Neuronal stem cell (in vitro differentiated cells): Measurements from ENCODE around the gene GADD45G.

Source experiments
- DNase-seq: peaks from one replicate; pipeline ENCODE4 v3.0.0-alpha.2; 2013; ENCODE audit warnings: low spot score
- H2AFZ ChIP-seq: one replicate; pipeline ENCODE4 v1.6.1; 2013; ENCODE audit warnings: mild to moderate bottlenecking, low read length, inconsistent platforms
- H2AK5ac ChIP-seq: 2 replicates; pipeline ENCODE4 v1.6.1; 2013; ENCODE audit warnings: low read depth, mild to moderate bottlenecking, inconsistent platforms, low read length, moderate library complexity, mixed read lengths
- H2BK120ac ChIP-seq: 2 replicates; pipeline ENCODE4 v1.6.1; 2013; ENCODE audit warnings: low read depth, mild to moderate bottlenecking, inconsistent platforms, low read length, moderate library complexity, mixed read lengths
- H2BK12ac ChIP-seq: one replicate; pipeline ENCODE4 v1.6.1; 2013; ENCODE audit warnings: low read length, inconsistent platforms
- H2BK15ac ChIP-seq: 2 replicates; pipeline ENCODE4 v1.6.1; 2013; ENCODE audit warnings: mild to moderate bottlenecking, low read length, inconsistent platforms, mixed read lengths
- H2BK5ac ChIP-seq: one replicate; pipeline ENCODE4 v1.6.1; 2013; ENCODE audit warnings: inconsistent platforms, mild to moderate bottlenecking, low read length, moderate library complexity
- H3K14ac ChIP-seq: one replicate; pipeline ENCODE4 v1.6.1; 2013; ENCODE audit warnings: low read length, inconsistent platforms
- H3K18ac ChIP-seq: 2 replicates; pipeline ENCODE4 v1.6.1; 2013; ENCODE audit warnings: low read length, inconsistent platforms
- H3K23ac ChIP-seq: 2 replicates; pipeline ENCODE4 v1.6.1; 2013; ENCODE audit warnings: low read depth, mild to moderate bottlenecking, mixed read lengths, low read length, inconsistent platforms; ENCODE audit not compliant: poor library complexity
- H3K27ac ChIP-seq: replicated peaks from 3 replicates; pipeline ENCODE4 v1.5.1; 2013; ENCODE audit warnings: low read length, inconsistent platforms
- H3K27me3 ChIP-seq, 3 experiments: 2 replicates each; pipeline ENCODE4 v1.6.1; 2013; ENCODE audit warnings: low read length in 3 of 3, mild to moderate bottlenecking in 2 of 3, inconsistent platforms in 1 of 3, low read depth in 1 of 3, mixed read lengths in 1 of 3, moderate library complexity in 1 of 3; ENCODE audit not compliant: control insufficient read depth in 3 of 3, insufficient read depth in 3 of 3
- H3K36me3 ChIP-seq, 2 donors: replicated peaks in 1 of 2; 2 replicates each; pipeline ENCODE4 v1.6.1; 2013; ENCODE audit warnings: low read length in 2 of 2; ENCODE audit not compliant: control insufficient read depth in 2 of 2, insufficient read depth in 2 of 2
- H3K4ac ChIP-seq: 2 replicates; pipeline ENCODE4 v1.6.1; 2013; ENCODE audit warnings: inconsistent platforms, mild to moderate bottlenecking, low read length, moderate library complexity
- H3K4me1 ChIP-seq, 2 donors: 1 replicate in 1 of 2; 2 replicates in 1 of 2; pipeline ENCODE4 v1.6.1; 2013; ENCODE audit warnings: low read length in 2 of 2, low read depth in 1 of 2; ENCODE audit not compliant: control insufficient read depth in 2 of 2, insufficient read depth in 1 of 2
- H3K4me2 ChIP-seq: one replicate; pipeline ENCODE4 v1.6.1; 2013; ENCODE audit warnings: mild to moderate bottlenecking, low read length, inconsistent platforms; ENCODE audit not compliant: insufficient read depth, poor library complexity, severe bottlenecking
- H3K4me3 ChIP-seq, 2 donors: 2 replicates each; pipeline ENCODE4 v1.5.1; 2013; ENCODE audit warnings: low read length in 2 of 2, mild to moderate bottlenecking in 2 of 2, inconsistent platforms in 1 of 2, moderate library complexity in 1 of 2
- H3K79me1 ChIP-seq: one replicate; pipeline ENCODE4 v1.6.1; 2013; ENCODE audit warnings: low read depth, mild to moderate bottlenecking, inconsistent platforms, low read length, moderate library complexity
- H3K9ac ChIP-seq: one replicate; pipeline ENCODE4 v1.6.1; 2013; ENCODE audit warnings: mild to moderate bottlenecking, low read depth, low read length, inconsistent platforms; ENCODE audit not compliant: poor library complexity
- H3K9me3 ChIP-seq, 2 donors: replicated peaks in 1 of 2; 2 replicates each; pipeline versions ENCODE3 to v1.6.1; 2013; ENCODE audit warnings: low read length in 2 of 2, mild to moderate bottlenecking in 2 of 2, inconsistent platforms in 1 of 2, low read depth in 1 of 2, mixed read lengths in 1 of 2, moderate library complexity in 1 of 2; ENCODE audit not compliant: control insufficient read depth in 2 of 2, insufficient read depth in 1 of 2
- H4K8ac ChIP-seq: one replicate; pipeline ENCODE4 v1.6.1; 2013; ENCODE audit warnings: low read depth, mild to moderate bottlenecking, inconsistent platforms, low read length, moderate library complexity
- H4K91ac ChIP-seq: one replicate; pipeline ENCODE4 v1.6.1; 2013; ENCODE audit warnings: low read length, low read depth, mild to moderate bottlenecking, inconsistent platforms; ENCODE audit not compliant: poor library complexity
- WGBS, 2 donors: extraction: QIAGEN DNeasy Blood & Tissue Kit; methylation state at CpG; one replicate each; pipeline ENCODE4 v1.1.7; 2013; ENCODE audit warnings: missing lambda C conversion rate in 2 of 2, mixed read lengths in 1 of 2; ENCODE audit not compliant: insufficient read length in 2 of 2, insufficient replicate concordance in 1 of 2; ENCODE audit errors: extremely low coverage in 2 of 2; 5-methylcytosine and 5-hydroxymethylcytosine counted together

GADD45G gene

DNA sequence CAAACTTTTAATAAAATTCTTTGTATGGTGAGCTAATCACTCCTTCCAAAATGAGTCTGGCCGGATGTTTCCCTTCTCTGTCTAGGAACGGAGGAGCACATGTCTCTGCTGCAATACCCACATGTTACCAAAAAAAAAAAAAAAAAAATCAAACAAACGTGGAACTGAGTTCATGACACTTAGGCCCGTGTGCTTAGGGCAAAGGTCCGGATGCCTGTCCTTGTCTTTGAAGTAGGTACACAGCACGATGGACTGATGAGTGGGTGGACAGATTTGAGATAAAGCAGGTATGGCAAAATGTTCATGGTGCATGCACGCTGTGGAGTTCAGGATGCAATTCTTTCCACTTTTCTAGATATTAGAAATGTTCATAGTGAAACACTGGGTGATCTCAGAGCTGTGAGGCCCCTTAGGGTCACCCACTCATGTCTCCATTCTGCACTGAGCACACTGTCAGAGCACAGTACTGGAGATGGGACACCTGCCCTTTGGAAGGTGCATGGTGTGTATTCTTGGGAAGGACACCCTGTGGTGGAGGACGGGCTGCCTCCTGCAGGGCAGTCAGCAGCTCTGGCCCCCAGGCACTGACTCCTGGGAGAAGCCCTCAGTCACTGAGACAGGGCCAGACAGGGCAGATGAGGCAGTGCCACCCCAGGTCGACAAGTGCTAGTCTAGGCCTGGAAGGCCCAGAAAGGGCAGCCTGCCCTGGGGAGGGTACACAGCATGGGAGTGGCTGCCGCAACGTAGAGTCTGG is 43.6 kb downstream of the GADD45G start:
- no peak for DNase-seq

DNA sequence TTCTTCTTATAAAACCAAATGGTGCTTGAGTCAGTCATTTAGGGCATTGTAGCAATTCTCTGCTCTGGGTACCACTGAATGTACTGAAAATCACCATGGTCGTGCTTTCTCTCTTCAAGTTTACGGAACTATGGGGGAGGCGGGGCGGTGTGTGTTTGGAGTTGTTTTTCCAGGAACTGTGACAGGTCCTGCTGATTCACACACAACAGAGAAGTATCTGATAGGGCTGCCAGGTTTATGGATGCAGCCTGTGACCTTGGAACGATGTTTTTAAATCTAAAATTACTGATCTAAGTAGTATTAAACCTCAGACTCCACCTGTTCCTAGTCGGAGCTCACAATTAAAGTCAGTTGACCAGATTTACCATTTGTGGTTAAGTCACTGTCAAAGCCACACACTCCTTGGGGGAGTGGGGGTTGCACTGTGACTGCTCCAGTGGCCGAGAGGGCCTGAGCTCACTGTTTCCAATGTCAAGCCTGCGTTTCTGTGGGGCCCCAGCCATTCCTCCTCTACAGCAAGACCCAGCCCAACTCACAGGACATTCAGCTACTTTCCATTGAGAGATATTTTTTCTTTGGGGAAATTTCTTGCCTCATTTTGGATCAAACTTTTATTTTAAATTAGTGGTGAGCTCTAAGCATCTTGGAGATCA is 44.4 kb downstream of the GADD45G start:
- H2BK15ac ChIP-seq: no peak overlapping the region
- peaks cover 0 to 2% of the 10 kb centered on the region in 2 donors for H3K4me1 ChIP-seq
- no peak overlapping the region for H3K9ac ChIP-seq
- H2BK120ac ChIP-seq: no peak overlapping the region
- H3K23ac ChIP-seq: no peak overlapping the region
- no peak overlapping the region for H2BK12ac ChIP-seq
- no peak overlapping the region for H4K8ac ChIP-seq
- no peak overlapping the region for H3K4ac ChIP-seq
- no peak overlapping the region for H2BK5ac ChIP-seq
- no peaks in the 10 kb centered on the region for H3K9me3 ChIP-seq
- H2AK5ac ChIP-seq: no peak overlapping the region
- WGBS, 2 donors: no CpG with 5 or more reads among the region's 8 CpGs
- H3K27me3 ChIP-seq: peaks cover 0 to 39% (median 0%) of the 10 kb centered on the region in 3 experiments
- H3K4me2 ChIP-seq: no peak overlapping the region
- H3K27ac ChIP-seq: no peak overlapping the region
- no peaks in the 10 kb centered on the region for H3K79me1 ChIP-seq
- H2AFZ ChIP-seq: no peak overlapping the region
- H3K36me3 ChIP-seq: no peaks in the 10 kb centered on the region
- no peak overlapping the region for H4K91ac ChIP-seq
- H3K14ac ChIP-seq: no peak overlapping the region
- DNase-seq: no peak
- H3K4me3 ChIP-seq: no peak overlapping the region
- no peak overlapping the region for H3K18ac ChIP-seq

More for the DNA sequence above, 43.6 kb downstream of the GADD45G start:
- Histone ChIP-seq H3K18ac (no peak overlapping the region), H3K27ac (no peak overlapping the region), H3K36me3 (no peaks in the 10 kb centered on the region), H3K4ac (no peak overlapping the region), H3K14ac (no peak overlapping the region), H3K4me3 (peak overlapping the region in 1 of 2 donors; percentile 35), H3K79me1 (no peaks in the 10 kb centered on the region), H4K91ac (no peak overlapping the region), H2AK5ac (no peak overlapping the region), H3K9me3 (no peaks in the 10 kb centered on the region), H4K8ac (no peak overlapping the region), H2BK12ac (no peak overlapping the region), H2BK5ac (no peak overlapping the region), H3K4me2 (no peak overlapping the region), H3K4me1 (no peaks in the 10 kb centered on the region), H2BK120ac (no peak overlapping the region), H2BK15ac (no peak overlapping the region), H3K23ac (no peak overlapping the region), H3K9ac (no peak overlapping the region), H2AFZ (no peak overlapping the region), H3K27me3 (peaks cover 0 to 42% (median 0%) of the 10 kb centered on the region in 3 experiments)
- WGBS, 2 donors: no CpG with 5 or more reads among the region's 11 CpGs

DNA sequence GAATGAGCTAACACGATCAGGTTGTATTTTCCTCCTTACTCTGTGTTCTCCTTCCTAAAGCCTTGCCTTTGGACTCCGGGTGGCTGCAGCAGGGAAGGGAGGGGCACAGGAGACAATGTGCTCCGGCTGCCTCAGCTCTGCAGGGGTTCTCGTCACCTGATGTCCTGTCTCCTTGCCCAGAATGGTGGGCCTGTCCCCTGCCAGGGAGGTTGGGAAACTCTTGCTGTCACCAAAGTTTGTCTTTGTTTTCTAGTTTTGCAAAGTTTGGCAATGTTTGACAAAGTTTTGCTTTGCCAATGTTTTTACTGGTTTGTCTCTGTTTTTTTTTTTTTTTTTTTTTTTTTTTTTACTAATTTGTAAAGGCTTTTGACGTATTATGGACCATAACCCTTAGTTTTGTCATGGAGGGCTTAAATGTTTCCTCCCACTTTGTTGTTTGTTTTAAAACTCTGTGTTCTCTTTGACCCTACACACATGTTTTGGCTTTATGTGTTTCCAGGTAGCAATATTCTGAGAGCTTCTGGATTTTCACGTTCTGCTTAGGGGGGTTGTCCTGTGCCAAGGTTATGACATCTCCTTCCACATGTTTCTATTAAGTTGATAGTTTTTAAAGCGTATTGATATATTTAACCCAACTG is 49.3 kb downstream of the GADD45G start:
- peaks cover 0 to 37% (median 0%) of the 10 kb centered on the region in 3 experiments for H3K27me3 ChIP-seq
- H2BK12ac ChIP-seq: no peak overlapping the region
- H3K4me2 ChIP-seq: no peak overlapping the region
- no peak overlapping the region for H2BK120ac ChIP-seq
- no peaks in the 10 kb centered on the region for H3K9me3 ChIP-seq
- no peak overlapping the region for H3K9ac ChIP-seq
- H2AFZ ChIP-seq: no peak overlapping the region
- peaks cover 5 to 13% of the 10 kb centered on the region in 2 donors for H3K4me1 ChIP-seq
- H3K4ac ChIP-seq: no peak overlapping the region
- no peak for DNase-seq
- H2BK5ac ChIP-seq: no peak overlapping the region
- no peak overlapping the region for H3K4me3 ChIP-seq
- no peak overlapping the region for H2BK15ac ChIP-seq
- no peak overlapping the region for H3K27ac ChIP-seq
- no peak overlapping the region for H3K18ac ChIP-seq
- H3K23ac ChIP-seq: no peak overlapping the region
- no CpG with 5 or more reads among the region's 7 CpGs for WGBS, 2 donors
- no peak overlapping the region for H3K14ac ChIP-seq
- H4K8ac ChIP-seq: no peak overlapping the region
- no peaks in the 10 kb centered on the region for H3K79me1 ChIP-seq
- no peaks in the 10 kb centered on the region for H3K36me3 ChIP-seq
- H2AK5ac ChIP-seq: no peak overlapping the region
- no peak overlapping the region for H4K91ac ChIP-seq
